HL-60 (cell line): ENCODE measurements around the gene LRP1B.

Experiments used
- DNase-seq, 2 experiments: peaks; one replicate each; pipeline ENCODE4 v3.0.0-alpha.2; 2010 to 2020; ENCODE audit warnings: low read depth in 1 of 2, low spot score in 1 of 2
- H3K27ac ChIP-seq: fragments of 250-450 bp; sonication (Bioruptor Pico); replicated peaks from 2 replicates; pipeline ENCODE4 v1.5.1; 2020; ENCODE audit warnings: mild to moderate bottlenecking, moderate library complexity
- H3K27me3 ChIP-seq: fragments of 250-450 bp; sonication (Bioruptor Pico); 2 replicates; pipeline ENCODE4 v1.5.1; 2021; ENCODE audit warnings: mild to moderate bottlenecking, moderate library complexity; ENCODE audit not compliant: insufficient read depth, poor library complexity, severe bottlenecking
- H3K4me3 ChIP-seq: replicated peaks from 2 replicates; pipeline ENCODE4 v1.5.1; 2011; ENCODE audit warnings: mild to moderate bottlenecking, control low read depth, low read length; ENCODE audit not compliant: insufficient read depth
- CTCF ChIP-seq: IDR thresholded peaks from one replicate; pipeline ENCODE4 v1.5.1; 2011; ENCODE audit warnings: low read length, control low read depth, inconsistent platforms; ENCODE audit not compliant: insufficient read depth
- GABPA ChIP-seq: IDR thresholded peaks from 2 replicates; pipeline ENCODE4 v1.6.1; 2012; ENCODE audit warnings: low read depth
- POLR2AphosphoS5 ChIP-seq: IDR thresholded peaks from 2 replicates; pipeline ENCODE4 v1.6.1; 2012; ENCODE audit warnings: low read depth
- REST ChIP-seq: IDR thresholded peaks from 2 replicates; pipeline ENCODE4 v1.6.1; 2012; ENCODE audit warnings: low read depth; ENCODE audit not compliant: insufficient replicate concordance
- SPI1 ChIP-seq: IDR thresholded peaks from 2 replicates; pipeline ENCODE4 v1.6.1; 2012; ENCODE audit warnings: low read depth, mild to moderate bottlenecking, borderline replicate concordance

LRP1B gene

GRCh38 chr2:140457483-140457882 is 1673.3 kb downstream of the LRP1B start:
- TF ChIP-seq REST (no peak), SPI1 (no peak)
- Histone ChIP-seq H3K27me3 (no peaks in the 10 kb centered on the region), H3K4me3 (no peak overlapping the region), H3K27ac (no peak overlapping the region)
- DNase-seq, result no peak

GRCh38 chr2:140455315-140455714 is 1675.5 kb downstream of the LRP1B start:
- Histone ChIP-seq H3K4me3 (no peak overlapping the region), H3K27ac (no peak overlapping the region), H3K27me3 (no peaks in the 10 kb centered on the region)
- no peak for TF ChIP-seq REST
- no peak for TF ChIP-seq GABPA
- no peak for TF ChIP-seq CTCF
- no peak for TF ChIP-seq SPI1
- no peak for TF ChIP-seq POLR2AphosphoS5
- no peak for DNase-seq

GRCh38 chr2:140454717-140455116 is 1676.1 kb downstream of the LRP1B start:
- no peak overlapping the region for H3K27ac ChIP-seq
- no peak overlapping the region for H3K4me3 ChIP-seq
- H3K27me3 ChIP-seq, result no peaks in the 10 kb centered on the region
- TF ChIP-seq CTCF, result no peak
- no peak for TF ChIP-seq REST
- no peak for TF ChIP-seq SPI1
- no peak for TF ChIP-seq POLR2AphosphoS5
- no peak for TF ChIP-seq GABPA
- DNase-seq, result no peak

- TF ChIP-seq POLR2AphosphoS5 (no peak), SPI1 (no peak), GABPA (no peak), CTCF (no peak), REST (no peak)
- no peak overlapping the region for H3K27ac ChIP-seq
- no peak overlapping the region for H3K4me3 ChIP-seq
- no peaks in the 10 kb centered on the region for H3K27me3 ChIP-seq
- DNase-seq, result no peak
Observed at GRCh38 chr2:140451324-140451723, 1679.5 kb downstream of the LRP1B start.
